GM23338 (cell line): Measurements from ENCODE around the gene SMIM21. TPM values are rescaled to one million over a fixed set of nuclear protein-coding genes. Genes with fewer than 3 reads are reported as not detected.

Experiments used
- ATAC-seq: fragments of 200-7000 bp; cut with Tn5 transposase; 3 replicates; pipeline ENCODE4 v1.9.1; 2020
- DNase-seq: peaks from one replicate; pipeline ENCODE4 v3.0.0-alpha.2; 2015; ENCODE audit warnings: low spot score
- H2AFZ ChIP-seq: fragments of 200-600 bp; sonication (generic); 2 replicates; pipeline ENCODE4 v1.8.0; 2016; ENCODE audit warnings: antibody characterized with exemption, mild to moderate bottlenecking, moderate library complexity
- H3F3A ChIP-seq: fragments of 200-600 bp; sonication (generic); replicated peaks from 2 replicates; pipeline ENCODE4 v1.8.0; 2017; ENCODE audit warnings: antibody characterized with exemption, mixed run types, low read depth
- H3K27ac ChIP-seq: fragments of 200-600 bp; sonication (generic); 2 replicates; pipeline ENCODE4 v1.6.1; 2016; ENCODE audit warnings: low read depth
- H3K27me3 ChIP-seq: fragments of 200-600 bp; sonication (generic); 2 replicates; pipeline ENCODE4 v1.8.0; 2016; ENCODE audit warnings: mild to moderate bottlenecking, mixed run types, moderate library complexity; ENCODE audit not compliant: insufficient read depth
- H3K36me3 ChIP-seq: fragments of 200-600 bp; sonication (generic); 2 replicates; pipeline ENCODE4 v1.8.0; 2016; ENCODE audit warnings: mild to moderate bottlenecking; ENCODE audit not compliant: insufficient read depth
- H3K4me1 ChIP-seq: fragments of 200-600 bp; sonication (generic); 2 replicates; pipeline ENCODE4 v1.8.0; 2016; ENCODE audit warnings: mild to moderate bottlenecking, moderate library complexity; ENCODE audit not compliant: insufficient read depth
- H3K4me2 ChIP-seq: fragments of 200-600 bp; sonication (generic); 2 replicates; pipeline ENCODE4 v1.7.1; 2017; ENCODE audit warnings: mixed run types
- H3K4me3 ChIP-seq: fragments of 200-600 bp; sonication (generic); 2 replicates; pipeline ENCODE4 v1.6.1; 2016; ENCODE audit warnings: mixed run types
- H3K79me2 ChIP-seq: fragments of 200-600 bp; sonication (generic); replicated peaks from 2 replicates; pipeline ENCODE4 v1.8.0; 2017; ENCODE audit warnings: mild to moderate bottlenecking; ENCODE audit not compliant: insufficient read depth
- H3K9me2 ChIP-seq: fragments of 200-600 bp; sonication (generic); 2 replicates; pipeline ENCODE4 v1.8.0; 2017; ENCODE audit not compliant: insufficient read depth
- H4K20me1 ChIP-seq: fragments of 200-600 bp; sonication (generic); replicated peaks from 2 replicates; pipeline ENCODE4 v1.8.0; 2017; ENCODE audit warnings: mild to moderate bottlenecking; ENCODE audit not compliant: insufficient read depth
- H3K27ac Mint-ChIP-seq: 2 replicates; pipeline ENCODE4 v1.8.0; 2020; ENCODE audit warnings: inconsistent platforms, mild to moderate bottlenecking, moderate library complexity, mixed read lengths
- H3K27me3 Mint-ChIP-seq: 3 replicates; pipeline ENCODE4 v1.8.0; 2022; ENCODE audit warnings: low read depth, mild to moderate bottlenecking, moderate library complexity, mixed read lengths, inconsistent platforms; ENCODE audit not compliant: insufficient read depth, poor library complexity
- H3K36me3 Mint-ChIP-seq: 3 replicates; pipeline ENCODE4 v1.8.0; 2021; ENCODE audit warnings: low read depth, mild to moderate bottlenecking, inconsistent platforms, moderate library complexity, mixed read lengths
- H3K4me1 Mint-ChIP-seq: 3 replicates; pipeline ENCODE4 v1.8.0; 2020; ENCODE audit warnings: mild to moderate bottlenecking, inconsistent platforms, mixed read lengths
- H3K4me3 Mint-ChIP-seq: 3 replicates; pipeline ENCODE4 v1.8.0; 2021; ENCODE audit warnings: moderate library complexity, mild to moderate bottlenecking, inconsistent platforms, mixed read lengths
- H3K9me3 Mint-ChIP-seq: 3 replicates; pipeline ENCODE4 v1.8.0; 2020; ENCODE audit warnings: moderate library complexity, mild to moderate bottlenecking, inconsistent platforms, mixed read lengths
- CREB1 ChIP-seq: fragments of 250-450 bp; sonication (Bioruptor Pico); IDR thresholded peaks from 2 replicates; pipeline ENCODE4 v1.5.0; 2020; ENCODE audit warnings: low read depth, mild to moderate bottlenecking, moderate library complexity
- EZH2 ChIP-seq: fragments of 200-600 bp; sonication (generic); IDR thresholded peaks from one replicate; pipeline ENCODE4 v1.8.0; 2017; ENCODE audit warnings: antibody characterized with exemption, mild to moderate bottlenecking, low read depth; ENCODE audit not compliant: unreplicated experiment
- EZH2phosphoT487 ChIP-seq: fragments of 200-600 bp; sonication (generic); IDR thresholded peaks from one replicate; pipeline ENCODE4 v1.8.1; 2018; ENCODE audit warnings: antibody characterized with exemption; ENCODE audit not compliant: unreplicated experiment
- JUNB ChIP-seq: IDR thresholded peaks from one replicate; pipeline ENCODE4 v1.6.1; 2016; ENCODE audit warnings: antibody characterized with exemption; ENCODE audit not compliant: unreplicated experiment
- NANOG ChIP-seq: IDR thresholded peaks from 2 replicates; pipeline ENCODE4 v1.6.1; 2016; ENCODE audit warnings: antibody characterized with exemption, borderline replicate concordance
- POLR2AphosphoS5 ChIP-seq: IDR thresholded peaks from 2 replicates; pipeline ENCODE4 v1.6.1; 2016; ENCODE audit warnings: antibody characterized with exemption, low read depth
- STAT1 ChIP-seq: IDR thresholded peaks from one replicate; pipeline ENCODE4 v1.6.1; 2016; ENCODE audit warnings: antibody characterized with exemption; ENCODE audit not compliant: unreplicated experiment
- ZNF114 ChIP-seq: fragments of 250-450 bp; sonication (Bioruptor Pico); IDR thresholded peaks from 2 replicates; pipeline ENCODE4 v1.5.0; 2020; ENCODE audit warnings: mild to moderate bottlenecking, moderate library complexity
- ZNF331 ChIP-seq: fragments of 250-450 bp; sonication (Bioruptor Pico); IDR thresholded peaks from 2 replicates; pipeline ENCODE4 v1.5.0; 2020; ENCODE audit warnings: low read depth, mild to moderate bottlenecking, moderate library complexity
- ZNF462 ChIP-seq: fragments of 250-450 bp; sonication (Bioruptor Pico); IDR thresholded peaks from 2 replicates; pipeline ENCODE4 v1.5.0; 2020; ENCODE audit warnings: mild to moderate bottlenecking, moderate library complexity
- polyA plus RNA-seq: library from polyadenylated mRNA; unstranded; fragments of >200 nt; fragmentation: Nextera tagmentation; extraction: Ambion mirVana; gene quantifications from 2 replicates; pipeline ENCODE4 v1.2.1, GENCODE V29; 2016
- total RNA-seq: library from RNA; depleted of rRNA; stranded (reverse); fragments of >200 nt; shearing (Covaris generic); gene quantifications from 2 replicates; pipeline ENCODE4 v1.2.3, GENCODE V29; 2014
- TF ChIP-seq, protein P1 (sequence below), 2 experiments: fragments of 200-600 bp in 1 of 2; sonication (generic) in 1 of 2; conservative IDR thresholded peaks; 2 replicates each; pipeline versions ENCODE4 v1.5.1 to v1.6.1; 2016 to 2017; ENCODE audit warnings: antibody characterized with exemption in 2 of 2, low read depth in 2 of 2, mild to moderate bottlenecking in 2 of 2, moderate library complexity in 1 of 2
- TF ChIP-seq, protein P2 (sequence below): IDR thresholded peaks from 2 replicates; pipeline ENCODE4 v1.6.1; 2016; ENCODE audit warnings: antibody characterized with exemption
- TF ChIP-seq, protein P3 (sequence below): IDR thresholded peaks from one replicate; pipeline ENCODE4 v1.6.1; 2018; ENCODE audit warnings: antibody characterized with exemption; ENCODE audit not compliant: unreplicated experiment

Gene SMIM21
- total and polyA plus RNA-seq, 2 experiments from 2014 or later, result not detected

DNA sequence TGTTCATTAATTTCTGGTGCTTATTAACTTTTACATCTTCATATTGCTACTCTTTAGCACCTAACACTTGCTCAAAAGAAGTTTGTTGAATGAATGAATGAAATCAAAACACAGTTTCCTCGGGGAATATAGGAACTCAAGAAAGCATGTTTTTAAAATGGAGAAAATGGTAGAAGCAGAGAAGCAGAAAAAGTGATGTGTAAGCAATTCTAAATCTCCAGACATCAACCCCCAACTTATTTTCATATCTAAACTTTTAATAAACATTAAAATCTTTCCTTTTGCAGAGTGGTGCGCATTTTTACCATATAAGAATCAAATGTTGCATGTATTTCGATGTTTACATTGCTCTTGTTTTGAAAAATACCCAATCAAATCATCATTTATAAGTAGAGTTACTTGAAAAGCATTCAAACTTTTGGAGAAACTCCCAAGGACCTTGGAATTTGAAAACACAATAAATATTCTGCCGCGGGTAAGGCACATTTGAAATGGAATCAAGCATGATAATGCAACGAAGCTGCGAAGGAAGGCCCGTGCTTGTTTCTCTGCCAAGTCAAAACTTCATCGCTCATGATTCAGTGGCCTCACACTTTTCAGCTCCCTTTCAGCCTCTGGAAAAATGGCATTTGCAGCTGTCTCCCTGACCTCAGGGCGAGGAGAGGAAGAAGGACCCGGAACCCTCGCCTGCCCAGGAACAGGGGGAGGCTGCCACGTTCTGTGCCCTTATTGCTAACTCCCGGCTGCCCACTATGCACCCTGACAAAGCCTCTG lies 26.7 kb upstream of the SMIM21 start:
- TF ChIP-seq JUNB (no peak), EZH2 (no peak), ZNF462 (no peak), NANOG (no peak), ZNF331 (CRISPR knock-in tag) (no peak), ZNF114 (CRISPR knock-in tag) (no peak), CREB1 (no peak), STAT1 (no peak), EZH2phosphoT487 (no peak), POLR2AphosphoS5 (no peak)
- TF ChIP-seq, protein P1, sequence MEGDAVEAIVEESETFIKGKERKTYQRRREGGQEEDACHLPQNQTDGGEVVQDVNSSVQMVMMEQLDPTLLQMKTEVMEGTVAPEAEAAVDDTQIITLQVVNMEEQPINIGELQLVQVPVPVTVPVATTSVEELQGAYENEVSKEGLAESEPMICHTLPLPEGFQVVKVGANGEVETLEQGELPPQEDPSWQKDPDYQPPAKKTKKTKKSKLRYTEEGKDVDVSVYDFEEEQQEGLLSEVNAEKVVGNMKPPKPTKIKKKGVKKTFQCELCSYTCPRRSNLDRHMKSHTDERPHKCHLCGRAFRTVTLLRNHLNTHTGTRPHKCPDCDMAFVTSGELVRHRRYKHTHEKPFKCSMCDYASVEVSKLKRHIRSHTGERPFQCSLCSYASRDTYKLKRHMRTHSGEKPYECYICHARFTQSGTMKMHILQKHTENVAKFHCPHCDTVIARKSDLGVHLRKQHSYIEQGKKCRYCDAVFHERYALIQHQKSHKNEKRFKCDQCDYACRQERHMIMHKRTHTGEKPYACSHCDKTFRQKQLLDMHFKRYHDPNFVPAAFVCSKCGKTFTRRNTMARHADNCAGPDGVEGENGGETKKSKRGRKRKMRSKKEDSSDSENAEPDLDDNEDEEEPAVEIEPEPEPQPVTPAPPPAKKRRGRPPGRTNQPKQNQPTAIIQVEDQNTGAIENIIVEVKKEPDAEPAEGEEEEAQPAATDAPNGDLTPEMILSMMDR (conservative IDR thresholded peaks at IDR 0.05; ENCODE audit: low read depth in 2 of 2), result no peak
- TF ChIP-seq, protein P2, sequence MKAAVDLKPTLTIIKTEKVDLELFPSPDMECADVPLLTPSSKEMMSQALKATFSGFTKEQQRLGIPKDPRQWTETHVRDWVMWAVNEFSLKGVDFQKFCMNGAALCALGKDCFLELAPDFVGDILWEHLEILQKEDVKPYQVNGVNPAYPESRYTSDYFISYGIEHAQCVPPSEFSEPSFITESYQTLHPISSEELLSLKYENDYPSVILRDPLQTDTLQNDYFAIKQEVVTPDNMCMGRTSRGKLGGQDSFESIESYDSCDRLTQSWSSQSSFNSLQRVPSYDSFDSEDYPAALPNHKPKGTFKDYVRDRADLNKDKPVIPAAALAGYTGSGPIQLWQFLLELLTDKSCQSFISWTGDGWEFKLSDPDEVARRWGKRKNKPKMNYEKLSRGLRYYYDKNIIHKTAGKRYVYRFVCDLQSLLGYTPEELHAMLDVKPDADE, result no peak
- TF ChIP-seq, protein P3, sequence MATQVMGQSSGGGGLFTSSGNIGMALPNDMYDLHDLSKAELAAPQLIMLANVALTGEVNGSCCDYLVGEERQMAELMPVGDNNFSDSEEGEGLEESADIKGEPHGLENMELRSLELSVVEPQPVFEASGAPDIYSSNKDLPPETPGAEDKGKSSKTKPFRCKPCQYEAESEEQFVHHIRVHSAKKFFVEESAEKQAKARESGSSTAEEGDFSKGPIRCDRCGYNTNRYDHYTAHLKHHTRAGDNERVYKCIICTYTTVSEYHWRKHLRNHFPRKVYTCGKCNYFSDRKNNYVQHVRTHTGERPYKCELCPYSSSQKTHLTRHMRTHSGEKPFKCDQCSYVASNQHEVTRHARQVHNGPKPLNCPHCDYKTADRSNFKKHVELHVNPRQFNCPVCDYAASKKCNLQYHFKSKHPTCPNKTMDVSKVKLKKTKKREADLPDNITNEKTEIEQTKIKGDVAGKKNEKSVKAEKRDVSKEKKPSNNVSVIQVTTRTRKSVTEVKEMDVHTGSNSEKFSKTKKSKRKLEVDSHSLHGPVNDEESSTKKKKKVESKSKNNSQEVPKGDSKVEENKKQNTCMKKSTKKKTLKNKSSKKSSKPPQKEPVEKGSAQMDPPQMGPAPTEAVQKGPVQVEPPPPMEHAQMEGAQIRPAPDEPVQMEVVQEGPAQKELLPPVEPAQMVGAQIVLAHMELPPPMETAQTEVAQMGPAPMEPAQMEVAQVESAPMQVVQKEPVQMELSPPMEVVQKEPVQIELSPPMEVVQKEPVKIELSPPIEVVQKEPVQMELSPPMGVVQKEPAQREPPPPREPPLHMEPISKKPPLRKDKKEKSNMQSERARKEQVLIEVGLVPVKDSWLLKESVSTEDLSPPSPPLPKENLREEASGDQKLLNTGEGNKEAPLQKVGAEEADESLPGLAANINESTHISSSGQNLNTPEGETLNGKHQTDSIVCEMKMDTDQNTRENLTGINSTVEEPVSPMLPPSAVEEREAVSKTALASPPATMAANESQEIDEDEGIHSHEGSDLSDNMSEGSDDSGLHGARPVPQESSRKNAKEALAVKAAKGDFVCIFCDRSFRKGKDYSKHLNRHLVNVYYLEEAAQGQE, result no peak
- no peaks in the 10 kb centered on the region for H3K36me3 ChIP-seq
- H3K9me3 Mint-ChIP-seq, result peaks cover 16% of the 10 kb centered on the region
- no peak for DNase-seq
- peaks cover 48% of the 10 kb centered on the region for H3K27me3 ChIP-seq
- H3K4me1 ChIP-seq, result peaks cover 12% of the 10 kb centered on the region
- ATAC-seq, result no peak
- no peak overlapping the region for H3K4me2 ChIP-seq
- H3K4me3 Mint-ChIP-seq, result no peak overlapping the region
- H3K4me1 Mint-ChIP-seq, result peaks cover 17% of the 10 kb centered on the region
- 0 out of 2 replicates have a peak, but pooled peaks cover 4% of the 10 kb centered on the region for H3F3A ChIP-seq
- peaks cover 27% of the 10 kb centered on the region for H3K27me3 Mint-ChIP-seq
- peak overlapping the region; percentile 96; the same call in 1 of the 2 replicates for H2AFZ ChIP-seq
- no peaks in the 10 kb centered on the region for H4K20me1 ChIP-seq
- no peak overlapping the region for H3K27ac Mint-ChIP-seq
- H3K9me2 ChIP-seq, result no peaks in the 10 kb centered on the region
- peaks cover 10% of the 10 kb centered on the region; the same call in 2 of the 3 replicates for H3K36me3 Mint-ChIP-seq
- H3K27ac ChIP-seq, result no peak overlapping the region
- no peaks in the 10 kb centered on the region for H3K79me2 ChIP-seq
- no peak overlapping the region for H3K4me3 ChIP-seq
